ENCODE results near the gene SCARF2.
"Not testable (repeated sequence)": the region's sequence is repeated elsewhere in the genome, so short reads cannot be mapped to it uniquely, and the experiment has no call there.

The SCARF2 gene

GRCh38 chr22:20388200-20388599 is 49.4 kb downstream of the SCARF2 start:
- no peak for FAIRE-seq

GRCh38 chr22:20386972-20387371 is 50.7 kb downstream of the SCARF2 start:
- no peak for FAIRE-seq

- FAIRE-seq = peak; percentile 34
Observed at GRCh38 chr22:20386336-20386735, 51.3 kb downstream of the SCARF2 start.

- FAIRE-seq = no peak
Observed at GRCh38 chr22:20384865-20385264, 52.8 kb downstream of the SCARF2 start.

- FAIRE-seq = no peak
Observed at GRCh38 chr22:20384171-20384570, 53.5 kb downstream of the SCARF2 start.

- FAIRE-seq = no peak
Observed at GRCh38 chr22:20383538-20383937, 54.1 kb downstream of the SCARF2 start.

- FAIRE-seq = no peak
Observed at GRCh38 chr22:20380486-20380885, 57.1 kb downstream of the SCARF2 start.

- FAIRE-seq = not testable (repeated sequence)
Observed at GRCh38 chr22:20378684-20379083, 58.9 kb downstream of the SCARF2 start.

GRCh38 chr22:20378110-20378509 is 59.5 kb downstream of the SCARF2 start:
- FAIRE-seq = no peak

GRCh38 chr22:20376983-20377382 is 60.6 kb downstream of the SCARF2 start:
- FAIRE-seq = not testable (repeated sequence)

GRCh38 chr22:20376281-20376680 is 61.3 kb downstream of the SCARF2 start:
- not testable (repeated sequence) for FAIRE-seq
